ENCODE data around the gene BACH2. TPM values are rescaled to one million over a fixed set of nuclear protein-coding genes. Genes with fewer than 3 reads are reported as not detected.

BACH2 gene
- total and polyA plus RNA-seq, 2 of the 4 experiments (the other 2 are of a cell fraction), result 1.3 to 1.4 TPM

DNA sequence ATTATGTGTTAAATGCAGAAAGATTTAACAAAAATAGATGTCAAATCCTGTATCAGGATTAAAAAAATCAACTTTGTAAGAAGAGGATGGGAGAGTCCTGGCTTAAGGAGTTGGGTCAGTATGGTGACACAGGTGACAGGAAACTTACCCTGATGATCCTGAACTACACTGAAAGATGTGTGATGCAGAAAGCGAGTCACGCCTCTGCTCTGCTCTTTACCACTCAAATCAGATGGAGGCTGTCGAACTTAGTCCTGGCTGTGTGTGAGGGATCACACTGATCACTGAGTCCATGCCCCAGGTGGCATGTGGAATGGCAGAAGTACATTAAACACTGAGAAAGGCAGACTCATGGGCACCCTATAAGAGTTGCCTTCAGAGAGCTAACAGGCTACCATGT is 309.5 kb downstream of the BACH2 start:
- BruUV-seq (replicated peaks), result no TSS peak

More for the DNA sequence above, 309.5 kb downstream of the BACH2 start:
- Histone ChIP-seq H3K79me1 (ENCODE audit: low read depth in 1 of 2, low read length in 2 of 2) (no peaks in the 10 kb centered on the region; a peak in 1 of 4 replicates), H4K5ac (ENCODE audit: low read depth, low read length) (peak overlapping the region; percentile 74), H3K23ac (ENCODE audit: low read depth, low read length) (peak overlapping the region; percentile 50; the same call in 1 of the 2 replicates), H3K9me3 (ENCODE audit: control insufficient read depth, insufficient read depth, low read length) (no peaks in the 10 kb centered on the region), H2BK120ac (ENCODE audit: low read depth, low read length) (peak overlapping the region; percentile 69), H4K91ac (ENCODE audit: insufficient read depth, low read depth, low read length) (peak overlapping the region; percentile 78), H3K9me1 (ENCODE audit: insufficient read depth, low read length) (peaks cover 6% of the 10 kb centered on the region), H2BK20ac (ENCODE audit: low read depth, low read length) (peak overlapping the region; percentile 88), H3K9ac (ENCODE audit: low read depth, low read length) (0 out of 2 replicates have a peak overlapping the region, but pooled peaks have one; percentile 16), H4K8ac (ENCODE audit: low read depth in 2 of 2, low read length in 2 of 2) (peak overlapping the region; percentile 23 to 49; a peak in 2 of 4 replicates), H2AFZ (replicated peaks; ENCODE audit: low read length, poor library complexity) (peak overlapping the region; percentile 16), H3K27ac (ENCODE audit: insufficient read depth, low read length) (peak overlapping the region; percentile 50), H3K27me3 (ENCODE audit: control insufficient read depth, insufficient read depth, low read length) (no peaks in the 10 kb centered on the region), H3K4me1 (ENCODE audit: control insufficient read depth, insufficient read depth, low read length) (peaks cover 22% of the 10 kb centered on the region), H3K56ac (ENCODE audit: extremely low read depth, insufficient read depth, low read length) (no peak overlapping the region), H3K14ac (replicated peaks; ENCODE audit: low read depth, low read length) (peak overlapping the region; percentile 83), H2AK9ac (replicated peaks; ENCODE audit: low read depth, low read length, poor library complexity) (no peak overlapping the region), H3K4ac (ENCODE audit: low read depth, low read length) (peak overlapping the region; percentile 83), H3K18ac (ENCODE audit: low read depth, low read length) (peak overlapping the region; percentile 96), H3K36me3 (ENCODE audit: control insufficient read depth, insufficient read depth, low read length) (no peaks in the 10 kb centered on the region), H3K4me3 (ENCODE audit: insufficient read depth, low read depth, low read length) (no peak overlapping the region), H2AK5ac (ENCODE audit: low read depth, low read length) (peak overlapping the region; percentile 86), H2BK15ac (ENCODE audit: low read depth, low read length) (peak overlapping the region; percentile 94), H3K4me2 (ENCODE audit: low read depth, low read length) (peak overlapping the region; percentile 2; the same call in 1 of the 2 replicates), H4K20me1 (ENCODE audit: insufficient read depth, low read length) (no peaks in the 10 kb centered on the region), H2BK5ac (ENCODE audit: low read depth, low read length, poor library complexity, severe bottlenecking) (peak overlapping the region; percentile 27)
- intact Hi-C loops (cut with micrococcal nuclease) (loop anchor here (5.0 kb wide), 1 partner anchor 110 kb away; no protein-coding TSS in a partner anchor), dilution Hi-C loops (cut with HindIII; ENCODE audit: low sequenced_read_pairs, unreplicated experiment) (no loop called here), in situ Hi-C loops (cut with MboI; ENCODE audit: low sequenced_read_pairs) (no loop called here)
- TF ChIP-seq POLR2A (IDR thresholded peaks at IDR 0.05; ENCODE audit: low read depth, low read length), result no peak
- TF ChIP-seq, protein P1, sequence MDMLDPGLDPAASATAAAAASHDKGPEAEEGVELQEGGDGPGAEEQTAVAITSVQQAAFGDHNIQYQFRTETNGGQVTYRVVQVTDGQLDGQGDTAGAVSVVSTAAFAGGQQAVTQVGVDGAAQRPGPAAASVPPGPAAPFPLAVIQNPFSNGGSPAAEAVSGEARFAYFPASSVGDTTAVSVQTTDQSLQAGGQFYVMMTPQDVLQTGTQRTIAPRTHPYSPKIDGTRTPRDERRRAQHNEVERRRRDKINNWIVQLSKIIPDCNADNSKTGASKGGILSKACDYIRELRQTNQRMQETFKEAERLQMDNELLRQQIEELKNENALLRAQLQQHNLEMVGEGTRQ (IDR thresholded peaks at IDR 0.05; ENCODE audit: low read depth, low read length), result no peak
- no peak for TF ChIP-seq RCOR1 (IDR thresholded peaks at IDR 0.05; ENCODE audit: insufficient replicate concordance, low read length)
- TF ChIP-seq ELK1 (IDR thresholded peaks at IDR 0.05; ENCODE audit: borderline replicate concordance, low read depth, low read length), result no peak
- TF ChIP-seq RFX5 (IDR thresholded peaks at IDR 0.05; ENCODE audit: low read depth, low read length), result no peak
- no peak for TF ChIP-seq SMC3 (IDR thresholded peaks at IDR 0.05; ENCODE audit: low read depth, low read length)
- no peak for TF ChIP-seq CHD1 (IDR thresholded peaks at IDR 0.05; ENCODE audit: low read depth, low read length)
- no peak for TF ChIP-seq MAZ (IDR thresholded peaks at IDR 0.05; ENCODE audit: borderline replicate concordance, low read depth, low read length)
- no peak for TF ChIP-seq BHLHE40 (IDR thresholded peaks at IDR 0.05; ENCODE audit: low read depth, low read length)
- ChIA-PET CTCF (no interaction called here), POLR2A (ENCODE audit: unreplicated experiment) (no interaction called here)
- peak; percentile 32 for DNase-seq
- no CpG with 5 or more reads among the region's 3 CpGs for WGBS, 2 experiments (ENCODE audit: extremely low coverage in 2 of 2, insufficient read length in 1 of 2)
- no peak for ATAC-seq (ENCODE audit: low read depth)
